Epithelial cell of prostate (primary cell): Measurements from ENCODE around the gene ANKRD13A.
"Not testable (repeated sequence)": the region's sequence is repeated elsewhere in the genome, so short reads cannot be mapped to it uniquely, and the experiment has no call there.

Experiments used
- DNase-seq: peaks from one replicate; pipeline ENCODE4 v3.0.0-alpha.2; 2011; ENCODE audit warnings: low read depth, low spot score
- H3K27ac ChIP-seq: fragments of 450-650 bp; 2 replicates; pipeline ENCODE4 v1.5.1; 2017; ENCODE audit warnings: mild to moderate bottlenecking

The ANKRD13A gene

GRCh38 chr12:110073049-110073831 lies 74.0 kb downstream of the ANKRD13A start:
- no peak for DNase-seq
- no peak overlapping the region for H3K27ac ChIP-seq

GRCh38 chr12:110074089-110074488 lies 74.9 kb downstream of the ANKRD13A start:
- no peak overlapping the region for H3K27ac ChIP-seq
- DNase-seq: no peak

GRCh38 chr12:110075880-110076279 lies 76.7 kb downstream of the ANKRD13A start:
- H3K27ac ChIP-seq: no peak overlapping the region
- DNase-seq: no peak

DNA sequence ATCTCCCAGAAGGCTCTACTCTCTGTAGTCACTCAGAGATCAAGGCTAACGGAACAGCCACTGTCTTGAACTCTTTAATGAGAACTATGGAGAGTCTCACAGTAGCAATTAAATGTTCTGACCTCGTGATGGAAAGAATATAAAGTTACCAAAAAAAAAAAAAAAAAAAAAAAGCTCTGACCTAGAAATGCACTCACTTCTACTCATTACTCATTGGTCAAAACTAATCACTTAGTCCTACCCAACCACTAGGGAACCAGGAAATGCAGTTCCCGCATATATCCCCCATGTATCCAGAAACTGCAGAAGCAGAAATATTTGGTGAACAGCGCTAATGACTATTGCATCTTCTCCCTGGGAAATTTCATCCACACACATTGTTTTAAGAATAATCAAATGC lies 78.6 kb downstream of the ANKRD13A start:
- H3K27ac ChIP-seq: no peak overlapping the region
- no peak for DNase-seq

GRCh38 chr12:110079477-110080400 lies 80.5 kb downstream of the ANKRD13A start:
- no peak for DNase-seq
- no peak overlapping the region for H3K27ac ChIP-seq

- no peak overlapping the region for H3K27ac ChIP-seq
- DNase-seq: no peak
These were observed 81.2 kb downstream of the ANKRD13A start for GRCh38 chr12:110080410-110080809.

DNA sequence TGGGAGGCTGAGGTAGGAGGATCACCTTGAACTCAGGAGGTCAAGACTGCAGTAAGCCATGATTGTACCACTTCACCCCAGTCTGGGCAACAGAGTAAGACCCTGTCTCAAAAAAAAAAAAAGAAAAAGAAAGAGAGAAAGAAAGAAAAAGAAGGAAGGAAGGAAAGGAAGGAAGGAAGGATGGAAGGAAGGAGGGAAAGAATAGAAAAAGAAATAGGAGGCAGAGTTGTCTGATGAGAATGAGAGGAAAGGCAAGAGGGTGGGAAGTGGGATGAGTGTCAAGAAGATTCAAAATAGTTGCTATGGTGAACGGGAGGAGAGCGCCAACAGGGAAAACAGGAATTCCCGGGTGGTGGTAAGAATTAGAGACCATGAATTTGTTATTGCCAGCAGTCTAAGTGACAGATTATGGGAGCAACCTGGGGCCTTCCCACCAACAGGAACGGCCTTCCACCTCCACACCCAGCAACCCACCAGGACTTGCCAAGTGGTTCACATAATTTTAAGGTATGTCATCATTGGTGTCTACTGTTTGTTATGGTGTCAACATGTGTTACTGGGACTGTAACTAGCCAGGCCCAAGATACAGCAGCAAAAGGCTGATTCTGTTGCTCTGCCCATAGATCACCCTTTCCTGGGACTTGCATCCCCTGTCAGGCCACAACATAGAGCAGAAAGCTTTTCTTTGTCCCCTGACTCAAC lies 85.2 kb downstream of the ANKRD13A start:
- H3K27ac ChIP-seq: no peak overlapping the region
- DNase-seq: no peak

DNA sequence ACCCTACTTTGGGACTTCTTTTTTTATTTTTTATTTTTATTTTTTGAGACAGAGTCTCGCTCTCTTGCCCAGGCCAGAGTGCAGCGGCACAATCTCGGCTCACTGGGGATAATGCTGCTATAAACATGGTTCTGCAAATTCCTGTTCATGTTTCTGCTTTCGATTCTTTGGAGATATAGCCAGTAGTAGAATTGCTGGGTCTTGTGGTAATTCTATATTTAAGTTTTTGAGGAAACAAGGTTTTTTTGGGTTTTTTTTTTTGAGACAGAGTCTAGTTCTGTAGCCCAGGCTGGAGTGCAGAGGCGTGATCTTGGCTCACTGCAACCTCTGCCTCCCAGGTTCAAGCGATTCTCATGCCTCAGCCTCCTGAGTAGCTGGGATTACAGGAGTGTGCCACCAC lies 89.0 kb downstream of the ANKRD13A start:
- not testable (repeated sequence) for H3K27ac ChIP-seq, DNase-seq

- H3K27ac ChIP-seq: no peak overlapping the region
- no peak for DNase-seq
These were observed 89.7 kb downstream of the ANKRD13A start for GRCh38 chr12:110088936-110089335.
